GM12878 (cell line): ENCODE results near the gene AP4B1.

ENCODE experiments used
- CTCF ChIP-seq, 3 experiments: IDR thresholded peaks in 2 of 3; conservative IDR thresholded peaks in 1 of 3; 2 replicates each; pipeline ENCODE4 v1.5.1; 2011; ENCODE audit warnings: low read depth in 3 of 3, low read length in 3 of 3, mild to moderate bottlenecking in 3 of 3, control low read depth in 2 of 3, moderate library complexity in 2 of 3, inconsistent platforms in 1 of 3, mixed read lengths in 1 of 3; ENCODE audit not compliant: control insufficient read depth in 2 of 3, insufficient read depth in 1 of 3; ENCODE audit errors: extremely low read depth in 1 of 3
- FOXM1 ChIP-seq: IDR thresholded peaks from 2 replicates; pipeline ENCODE4 v1.6.1; 2012; ENCODE audit warnings: low read depth, mild to moderate bottlenecking, inconsistent platforms, low read length, moderate library complexity
- JUND ChIP-seq: IDR thresholded peaks from 2 replicates; pipeline ENCODE4 v1.6.1; 2012; ENCODE audit warnings: low read depth, mild to moderate bottlenecking, low read length, improper control_type of control experiment, moderate library complexity
- RAD21 ChIP-seq: IDR thresholded peaks from 2 replicates; pipeline ENCODE4 v1.6.1; 2011; ENCODE audit warnings: mild to moderate bottlenecking, low read depth, low read length, moderate library complexity; ENCODE audit not compliant: insufficient read depth
- RFX5 ChIP-seq: IDR thresholded peaks from 2 replicates; pipeline ENCODE4 v1.6.1; 2011; ENCODE audit warnings: low read depth, low read length, improper control_type of control experiment
- SMC3 ChIP-seq: IDR thresholded peaks from 2 replicates; pipeline ENCODE4 v1.6.1; 2011; ENCODE audit warnings: low read length, improper control_type of control experiment, borderline replicate concordance
- TAF1 ChIP-seq: IDR thresholded peaks from 2 replicates; pipeline ENCODE4 v1.6.1; 2011; ENCODE audit warnings: mild to moderate bottlenecking, low read depth, low read length, borderline replicate concordance
- TARDBP ChIP-seq: IDR thresholded peaks from 2 replicates; pipeline ENCODE4 v1.6.1; 2016; ENCODE audit warnings: borderline replicate concordance
- ZZZ3 ChIP-seq: IDR thresholded peaks from 2 replicates; pipeline ENCODE4 v1.6.1; 2011; ENCODE audit warnings: low read depth; ENCODE audit not compliant: control insufficient read depth, insufficient read length
- TF ChIP-seq, protein P1 (sequence below): IDR thresholded peaks from 2 replicates; pipeline ENCODE4 v1.6.1; 2011; ENCODE audit warnings: borderline replicate concordance, low read depth, mild to moderate bottlenecking, moderate library complexity, low read length; ENCODE audit not compliant: insufficient read depth, poor library complexity, severe bottlenecking
- TF ChIP-seq, protein P2 (sequence below): IDR thresholded peaks from 2 replicates; pipeline ENCODE4 v1.6.1; 2011; ENCODE audit warnings: borderline replicate concordance, low read depth, mild to moderate bottlenecking, moderate library complexity, mixed read lengths, low read length; ENCODE audit not compliant: insufficient read depth; ENCODE audit errors: extremely low read length

- no peak for TF ChIP-seq ZZZ3
- no peak for TF ChIP-seq RFX5
- no peak for TF ChIP-seq CTCF (IDR thresholded peaks at IDR 0.05 in 2 of 3, conservative IDR thresholded peaks at IDR 0.05 in 1 of 3; ENCODE audit: control insufficient read depth in 2 of 3, extremely low read depth in 1 of 3, insufficient read depth in 1 of 3, low read depth in 3 of 3, low read length in 3 of 3)
- no peak for TF ChIP-seq SMC3
- TF ChIP-seq, protein P1, sequence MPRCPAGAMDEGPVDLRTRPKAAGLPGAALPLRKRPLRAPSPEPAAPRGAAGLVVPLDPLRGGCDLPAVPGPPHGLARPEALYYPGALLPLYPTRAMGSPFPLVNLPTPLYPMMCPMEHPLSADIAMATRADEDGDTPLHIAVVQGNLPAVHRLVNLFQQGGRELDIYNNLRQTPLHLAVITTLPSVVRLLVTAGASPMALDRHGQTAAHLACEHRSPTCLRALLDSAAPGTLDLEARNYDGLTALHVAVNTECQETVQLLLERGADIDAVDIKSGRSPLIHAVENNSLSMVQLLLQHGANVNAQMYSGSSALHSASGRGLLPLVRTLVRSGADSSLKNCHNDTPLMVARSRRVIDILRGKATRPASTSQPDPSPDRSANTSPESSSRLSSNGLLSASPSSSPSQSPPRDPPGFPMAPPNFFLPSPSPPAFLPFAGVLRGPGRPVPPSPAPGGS: no peak
- no peak for TF ChIP-seq RAD21
- TF ChIP-seq FOXM1: no peak
- no peak for TF ChIP-seq TAF1
- TF ChIP-seq JUND: no peak
- TF ChIP-seq, protein P2, sequence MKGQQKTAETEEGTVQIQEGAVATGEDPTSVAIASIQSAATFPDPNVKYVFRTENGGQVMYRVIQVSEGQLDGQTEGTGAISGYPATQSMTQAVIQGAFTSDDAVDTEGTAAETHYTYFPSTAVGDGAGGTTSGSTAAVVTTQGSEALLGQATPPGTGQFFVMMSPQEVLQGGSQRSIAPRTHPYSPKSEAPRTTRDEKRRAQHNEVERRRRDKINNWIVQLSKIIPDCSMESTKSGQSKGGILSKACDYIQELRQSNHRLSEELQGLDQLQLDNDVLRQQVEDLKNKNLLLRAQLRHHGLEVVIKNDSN: no peak
- TF ChIP-seq TARDBP: no peak
These were observed 9.5 kb upstream of the AP4B1 start for GRCh38 chr1:113913887-113914664.
